Thymus (tissue), 11 donors: ENCODE results near the gene PLIN4. TPM values are rescaled to one million over a fixed set of nuclear protein-coding genes. Genes with fewer than 3 reads are reported as not detected.
"Not testable (repeated sequence)": the region's sequence is repeated elsewhere in the genome, so short reads cannot be mapped to it uniquely, and the experiment has no call there.

Experiments
- DNase-seq, 9 donors: peaks; one replicate each; pipeline ENCODE4 v3.0.0-alpha.2; 2013; ENCODE audit warnings: low spot score in 9 of 9, low read depth in 6 of 9, missing footprints in 1 of 9
- H3K27ac ChIP-seq, 2 donors: one replicate each; pipeline ENCODE4 v1.5.1; 2013; ENCODE audit warnings: control low read depth in 1 of 2, low read depth in 1 of 2, low read length in 1 of 2, mild to moderate bottlenecking in 1 of 2, moderate library complexity in 1 of 2
- H3K27me3 ChIP-seq, 2 donors: one replicate each; pipeline ENCODE4 v1.5.1; 2013; ENCODE audit warnings: low read length in 1 of 2; ENCODE audit not compliant: control insufficient read depth in 2 of 2, insufficient read depth in 1 of 2
- H3K36me3 ChIP-seq, 2 donors: one replicate each; pipeline ENCODE4 v1.5.1; 2013; ENCODE audit warnings: low read length in 1 of 2, mild to moderate bottlenecking in 1 of 2, moderate library complexity in 1 of 2; ENCODE audit not compliant: control insufficient read depth in 2 of 2, insufficient read depth in 2 of 2
- H3K4me1 ChIP-seq, 2 donors: one replicate each; pipeline ENCODE4 v1.5.1; 2013; ENCODE audit warnings: low read length in 2 of 2; ENCODE audit not compliant: control insufficient read depth in 2 of 2, insufficient read depth in 2 of 2
- H3K4me3 ChIP-seq, 2 donors: one replicate each; pipeline ENCODE4 v1.5.1; 2013; ENCODE audit warnings: low read length in 2 of 2, control low read depth in 1 of 2, mild to moderate bottlenecking in 1 of 2
- H3K9me3 ChIP-seq, 2 donors: one replicate each; pipeline ENCODE4 v1.5.1; 2013; ENCODE audit warnings: low read length in 1 of 2, mild to moderate bottlenecking in 1 of 2; ENCODE audit not compliant: control insufficient read depth in 2 of 2, insufficient read depth in 1 of 2
- WGBS: extraction: QIAGEN DNeasy Blood & Tissue Kit; methylation state at CpG from one replicate; pipeline ENCODE4 v1.1.7; 2013; 5-methylcytosine and 5-hydroxymethylcytosine counted together
- polyA plus RNA-seq: library from polyadenylated mRNA; stranded (reverse); fragments of 200-250 nt; gene quantifications from one replicate; pipeline ENCODE4 v1.2.3, GENCODE V29; 2013
- total RNA-seq: library from RNA; stranded (reverse); fragments of 120-200 nt; gene quantifications from one replicate; pipeline ENCODE4 v1.2.4, GENCODE V29; 2013
- donor health status: healthy.

The PLIN4 gene
- total and polyA plus RNA-seq, 2 donors, result 0.19 to 2.3 TPM

- 90% methylated on average over 14 of the region's 14 CpGs for WGBS
- Histone ChIP-seq H3K4me1 (peaks cover 0 to under 1% of the 10 kb centered on the region in 2 donors), H3K9me3 (no peaks in the 10 kb centered on the region), H3K27me3 (peaks cover under 1 to 22% of the 10 kb centered on the region in 2 donors), H3K4me3 (no peak overlapping the region), H3K36me3 (no peaks in the 10 kb centered on the region), H3K27ac (no peak overlapping the region)
- no peak for DNase-seq
These were observed 11.7 kb upstream of the PLIN4 start for GRCh38 chr19:4529924-4530522.

DNA sequence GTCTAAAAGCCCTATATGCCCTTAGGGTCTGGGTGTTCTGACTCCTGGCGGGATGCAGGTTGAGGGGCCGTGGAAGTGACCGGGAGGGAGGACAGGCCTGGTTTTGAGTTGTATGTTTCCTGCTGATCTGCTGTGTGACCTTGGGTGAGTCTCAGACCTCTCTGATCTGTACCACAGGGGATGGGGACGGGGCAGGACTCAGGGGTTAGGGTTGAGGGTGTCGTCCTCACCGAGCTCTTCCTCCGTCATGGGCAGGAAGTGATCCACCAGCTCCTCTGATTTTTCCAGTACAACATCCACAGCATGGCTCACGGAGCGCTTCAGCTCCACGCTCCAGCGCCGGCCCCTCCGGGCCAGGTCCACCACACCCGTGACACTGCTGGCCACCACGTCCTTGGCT lies 10.6 kb upstream of the PLIN4 start:
- H3K27ac ChIP-seq, result no peak overlapping the region
- WGBS, result 93% methylated on average over 15 of the region's 15 CpGs
- no peaks in the 10 kb centered on the region for H3K9me3 ChIP-seq
- H3K4me1 ChIP-seq, result no peaks in the 10 kb centered on the region
- no peaks in the 10 kb centered on the region for H3K36me3 ChIP-seq
- H3K4me3 ChIP-seq, result no peak overlapping the region
- H3K27me3 ChIP-seq, result peaks cover 0 to 10% of the 10 kb centered on the region in 2 donors
- no peak for DNase-seq

- H3K4me3 ChIP-seq, H3K27me3 ChIP-seq, H3K9me3 ChIP-seq, H3K27ac ChIP-seq, H3K4me1 ChIP-seq, DNase-seq, H3K36me3 ChIP-seq: not testable (repeated sequence)
- WGBS, result 96% methylated on average over 8 of the region's 8 CpGs
These were observed 9.1 kb upstream of the PLIN4 start for GRCh38 chr19:4527377-4527776.

DNA sequence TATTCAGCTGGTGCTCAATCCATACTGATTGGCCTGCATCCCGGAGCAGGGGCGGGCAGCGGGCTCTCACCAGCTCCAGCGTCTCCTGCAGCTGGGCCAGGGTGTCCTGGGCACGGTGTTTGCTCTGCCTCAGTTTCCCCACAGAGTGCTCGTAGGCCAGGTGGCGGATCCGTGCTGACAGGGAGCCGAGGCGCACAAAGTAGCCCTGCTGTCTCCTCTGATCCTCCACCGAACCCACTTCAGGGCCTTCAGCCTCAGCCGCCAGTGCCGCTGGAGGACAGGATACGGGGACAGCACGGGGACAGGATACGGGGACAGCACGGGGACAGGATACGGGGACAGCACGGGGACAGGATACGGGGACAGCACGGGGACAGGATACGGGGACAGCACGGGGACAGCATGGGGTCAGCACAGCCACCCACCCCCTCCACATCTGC lies 7.3 kb upstream of the PLIN4 start:
- no peaks in the 10 kb centered on the region for H3K9me3 ChIP-seq
- WGBS, result 78% methylated on average over 23 of the region's 23 CpGs
- no peaks in the 10 kb centered on the region for H3K36me3 ChIP-seq
- no peak overlapping the region for H3K4me3 ChIP-seq
- DNase-seq, result no peak
- no peaks in the 10 kb centered on the region for H3K4me1 ChIP-seq
- H3K27me3 ChIP-seq, result no peaks in the 10 kb centered on the region
- H3K27ac ChIP-seq, result no peak overlapping the region

GRCh38 chr19:4524808-4525562 lies 6.7 kb upstream of the PLIN4 start:
- Histone ChIP-seq H3K4me3 (no peak overlapping the region), H3K27ac (no peak overlapping the region)

DNA sequence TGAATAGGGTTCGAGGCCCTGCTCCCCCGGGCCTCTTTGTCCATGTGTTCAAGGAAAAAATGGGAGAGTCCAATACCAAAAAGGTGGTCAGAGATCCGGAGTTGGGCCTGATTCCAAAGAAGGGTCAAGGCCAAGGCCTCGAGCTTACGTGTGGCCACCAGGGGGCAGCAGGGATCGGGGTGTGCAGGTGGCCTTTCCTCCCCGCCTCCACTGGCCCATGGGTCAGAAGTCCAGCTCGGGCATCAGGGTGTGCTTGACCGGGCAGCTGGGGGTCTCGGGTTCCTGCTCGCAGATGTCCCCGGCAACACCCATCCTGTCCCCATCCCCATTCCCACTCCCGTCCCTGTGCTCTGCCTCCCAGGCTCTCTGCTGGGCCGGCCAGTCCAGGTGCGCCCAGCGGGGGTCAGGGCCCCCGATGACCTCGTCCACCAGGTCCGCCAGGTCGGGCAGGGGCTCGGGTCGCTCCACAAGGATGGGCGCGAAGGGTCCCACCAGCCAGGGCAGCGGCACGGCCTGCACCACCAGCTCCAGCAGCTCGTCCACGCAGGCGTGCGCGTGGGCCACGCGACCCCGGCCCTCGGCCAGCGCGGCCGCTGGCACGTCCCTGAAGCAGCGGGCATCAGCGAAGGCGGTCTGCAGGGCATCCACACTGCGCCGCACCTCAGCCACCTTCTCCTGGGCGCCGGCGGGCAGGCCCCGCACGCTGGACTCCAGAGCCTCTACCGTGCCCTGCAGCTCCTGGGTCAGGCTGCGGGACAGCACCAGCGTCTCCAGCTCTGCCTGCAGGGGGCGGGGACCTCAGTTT lies 5.2 kb upstream of the PLIN4 start:
- H3K27me3 ChIP-seq, result no peaks in the 10 kb centered on the region
- peaks cover 0 to 16% of the 10 kb centered on the region in 2 donors for H3K9me3 ChIP-seq
- no peak overlapping the region for H3K4me3 ChIP-seq
- no peaks in the 10 kb centered on the region for H3K36me3 ChIP-seq
- no peak overlapping the region for H3K27ac ChIP-seq
- no peak for DNase-seq
- 83% methylated on average over 53 of the region's 53 CpGs for WGBS
- no peaks in the 10 kb centered on the region for H3K4me1 ChIP-seq

More at GRCh38 chr19:4524808-4525562, 6.7 kb upstream of the PLIN4 start:
- Histone ChIP-seq H3K36me3 (no peaks in the 10 kb centered on the region), H3K4me1 (no peaks in the 10 kb centered on the region), H3K9me3 (peaks cover 0 to 2% of the 10 kb centered on the region in 2 donors), H3K27me3 (no peaks in the 10 kb centered on the region)
- peak in 6 of 9 donors; percentile 10 to 55 (median 24) for DNase-seq
- WGBS, result 76% methylated on average over 23 of the region's 23 CpGs

GRCh38 chr19:4522291-4523002 lies 4.2 kb upstream of the PLIN4 start:
- H3K4me1 ChIP-seq, result no peaks in the 10 kb centered on the region
- 95% methylated on average over 15 of the region's 15 CpGs for WGBS
- H3K27ac ChIP-seq, result no peak overlapping the region
- no peak for DNase-seq
- no peak overlapping the region for H3K4me3 ChIP-seq
- peaks cover 0 to 16% of the 10 kb centered on the region in 2 donors for H3K9me3 ChIP-seq
- H3K36me3 ChIP-seq, result no peaks in the 10 kb centered on the region
- H3K27me3 ChIP-seq, result no peaks in the 10 kb centered on the region

GRCh38 chr19:4521888-4522242 lies 3.6 kb upstream of the PLIN4 start:
- H3K27me3 ChIP-seq, result no peaks in the 10 kb centered on the region
- H3K27ac ChIP-seq, result no peak overlapping the region
- H3K4me1 ChIP-seq, result no peaks in the 10 kb centered on the region
- no peaks in the 10 kb centered on the region for H3K36me3 ChIP-seq
- no peak for DNase-seq
- 95% methylated on average over 5 of the region's 5 CpGs for WGBS
- H3K4me3 ChIP-seq, result no peak overlapping the region
- H3K9me3 ChIP-seq, result peaks cover 0 to 16% of the 10 kb centered on the region in 2 donors
